ENCODE results near the gene NIM1K.

DNA sequence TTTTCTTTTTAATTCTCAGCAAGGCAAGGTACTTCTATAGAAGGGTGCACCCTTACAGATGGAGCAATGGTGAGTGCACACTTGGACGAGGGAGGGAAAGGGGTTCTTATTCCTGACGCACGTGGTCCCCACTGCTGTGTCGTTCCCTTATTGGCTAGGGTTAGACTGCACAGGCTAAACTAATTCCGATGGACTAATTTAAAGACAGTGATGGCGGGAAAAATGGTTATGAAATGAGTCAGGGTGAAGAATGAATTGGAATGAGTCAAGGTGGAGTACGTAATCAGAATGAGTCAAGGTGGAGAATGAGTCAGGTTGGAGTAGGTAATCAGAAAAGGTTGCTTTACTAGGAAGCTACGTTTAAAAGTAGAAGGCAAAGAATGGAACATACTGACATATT is 123.2 kb downstream of the NIM1K start:
- no peak for TF ChIP-seq ETV5 (CRISPR knock-in tag; IDR thresholded peaks at IDR 0.05; ENCODE audit: borderline replicate concordance)
- TF ChIP-seq, protein P1, sequence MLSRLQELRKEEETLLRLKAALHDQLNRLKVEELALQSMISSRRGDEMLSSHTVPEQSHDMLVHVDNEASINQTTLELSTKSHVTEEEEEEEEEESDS (CRISPR knock-in tag; IDR thresholded peaks at IDR 0.05; ENCODE audit: borderline replicate concordance) = no peak
